Measurements from ENCODE around the gene MAPT.

MAPT gene

DNA sequence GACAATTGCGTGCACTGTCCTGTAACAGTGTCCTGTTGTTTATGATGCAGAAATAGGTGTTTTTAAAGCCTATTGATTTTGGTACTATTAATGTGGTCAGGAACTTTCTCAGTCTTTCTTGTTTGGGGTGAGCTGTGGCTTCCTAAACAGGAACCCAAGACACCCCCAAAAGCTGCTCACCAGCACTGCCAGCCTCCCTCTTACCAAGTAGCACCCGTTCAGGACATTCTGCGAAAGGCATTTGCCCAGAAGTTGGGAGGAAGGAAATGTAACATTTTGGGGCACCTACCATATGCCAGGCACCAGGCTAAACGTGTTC is 83.1 kb downstream of the MAPT start:
- no peak for TF ChIP-seq CTCF (IDR thresholded peaks at IDR 0.05)

GRCh38 chr17:45977976-45978626 is 83.7 kb downstream of the MAPT start:
- TF ChIP-seq CTCF (IDR thresholded peaks at IDR 0.05), result no peak

DNA sequence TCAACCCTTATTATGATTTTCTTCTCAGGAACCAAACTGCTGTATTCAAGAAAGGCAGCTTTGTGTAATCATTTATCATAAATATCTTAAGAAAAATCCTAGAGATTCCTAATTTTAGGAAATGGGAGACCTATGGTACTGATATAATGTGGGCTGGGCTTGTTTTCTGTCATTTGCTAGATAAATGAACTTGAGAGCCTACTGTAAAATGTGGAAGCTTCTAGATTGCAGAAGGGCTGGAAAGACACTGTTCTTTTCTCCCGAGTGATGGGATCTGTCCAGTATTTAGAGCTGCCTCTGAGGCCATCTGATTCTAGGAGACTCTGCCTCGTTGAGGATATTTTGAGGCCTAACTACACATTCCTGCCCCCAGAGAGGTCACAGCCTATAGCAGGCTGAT is 84.8 kb downstream of the MAPT start:
- TF ChIP-seq CTCF (IDR thresholded peaks at IDR 0.05), result no peak

DNA sequence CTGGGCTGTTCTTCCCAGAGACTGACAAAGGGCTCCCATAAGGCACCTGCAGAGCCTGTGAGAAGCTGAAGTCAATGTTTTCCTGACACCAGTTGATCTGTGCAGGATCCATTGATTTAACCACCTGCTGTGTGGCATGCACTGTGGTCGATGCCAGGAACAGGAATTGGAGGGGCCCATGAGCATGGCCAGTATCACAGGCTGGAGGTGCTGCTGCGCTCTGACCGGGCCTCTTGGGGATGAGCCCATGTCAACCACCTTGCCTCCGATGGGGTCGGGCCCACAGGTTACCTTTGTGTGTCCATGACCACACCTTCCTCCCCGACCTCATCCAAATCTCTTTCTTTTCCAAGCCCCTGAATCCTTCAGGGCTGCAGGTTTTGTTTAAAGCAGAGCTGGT is 86.5 kb downstream of the MAPT start:
- TF ChIP-seq CTCF (IDR thresholded peaks at IDR 0.05), result no peak

- no peak for TF ChIP-seq CTCF (IDR thresholded peaks at IDR 0.05)
These were observed 87.0 kb downstream of the MAPT start for GRCh38 chr17:45981306-45981705.

DNA sequence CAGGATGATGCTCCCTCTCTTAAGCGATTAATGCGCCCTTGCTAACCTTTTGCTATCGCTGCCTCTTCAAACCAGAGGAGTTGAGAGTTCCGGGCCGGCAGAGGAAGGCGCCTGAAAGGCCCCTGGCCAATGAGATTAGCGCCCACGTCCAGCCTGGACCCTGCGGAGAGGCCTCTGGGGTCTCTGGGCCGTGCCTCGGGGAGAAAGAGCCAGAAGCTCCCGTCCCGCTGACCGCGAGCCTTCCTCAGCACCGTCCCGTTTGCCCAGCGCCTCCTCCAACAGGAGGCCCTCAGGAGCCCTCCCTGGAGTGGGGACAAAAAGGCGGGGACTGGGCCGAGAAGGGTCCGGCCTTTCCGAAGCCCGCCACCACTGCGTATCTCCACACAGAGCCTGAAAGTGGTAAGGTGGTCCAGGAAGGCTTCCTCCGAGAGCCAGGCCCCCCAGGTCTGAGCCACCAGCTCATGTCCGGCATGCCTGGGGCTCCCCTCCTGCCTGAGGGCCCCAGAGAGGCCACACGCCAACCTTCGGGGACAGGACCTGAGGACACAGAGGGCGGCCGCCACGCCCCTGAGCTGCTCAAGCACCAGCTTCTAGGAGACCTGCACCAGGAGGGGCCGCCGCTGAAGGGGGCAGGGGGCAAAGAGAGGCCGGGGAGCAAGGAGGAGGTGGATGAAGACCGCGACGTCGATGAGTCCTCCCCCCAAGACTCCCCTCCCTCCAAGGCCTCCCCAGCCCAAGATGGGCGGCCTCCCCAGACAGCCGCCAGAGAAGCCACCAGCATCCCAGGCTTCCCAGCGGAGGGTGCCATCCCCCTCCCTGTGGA is 88.6 kb downstream of the MAPT start:
- TF ChIP-seq CTCF (IDR thresholded peaks at IDR 0.05), result no peak

GRCh38 chr17:45983614-45984310 is 89.4 kb downstream of the MAPT start:
- no peak for TF ChIP-seq CTCF (IDR thresholded peaks at IDR 0.05)

All from LNCAP (cell line).